ENCODE data around the gene P2RX7.

- no peak for TF ChIP-seq CREB5 (CRISPR knock-in tag; IDR thresholded peaks at IDR 0.05; ENCODE audit: low read depth)
- no peak for TF ChIP-seq TOX (CRISPR knock-in tag; IDR thresholded peaks at IDR 0.05; ENCODE audit: borderline replicate concordance)
- no peak for TF ChIP-seq RARB (CRISPR knock-in tag; IDR thresholded peaks at IDR 0.05)
- no peak for TF ChIP-seq SNAI2 (CRISPR knock-in tag; IDR thresholded peaks at IDR 0.05)
- TF ChIP-seq ESRRG (CRISPR knock-in tag; IDR thresholded peaks at IDR 0.05): no peak
- TF ChIP-seq ZFP3 (CRISPR knock-in tag; IDR thresholded peaks at IDR 0.05): no peak
- no peak for TF ChIP-seq ARNTL (CRISPR knock-in tag; IDR thresholded peaks at IDR 0.05; ENCODE audit: borderline replicate concordance, low read depth)
- no peak for TF ChIP-seq PATZ1 (CRISPR knock-in tag; IDR thresholded peaks at IDR 0.05; ENCODE audit: borderline replicate concordance)
- no peak for TF ChIP-seq ZNF8 (CRISPR knock-in tag; IDR thresholded peaks at IDR 0.05)
- no peak for TF ChIP-seq ZFP30 (CRISPR knock-in tag; IDR thresholded peaks at IDR 0.05)
- no peak for TF ChIP-seq PPARA (CRISPR knock-in tag; IDR thresholded peaks at IDR 0.05; ENCODE audit: borderline replicate concordance)
- no peak for TF ChIP-seq CSRNP3 (CRISPR knock-in tag; IDR thresholded peaks at IDR 0.05)
These were observed 70.8 kb downstream of the P2RX7 start for GRCh38 chr12:121203482-121203881.

All from SK-N-SH treated with all-trans-retinoic acid at 6 μM for 48 hours (cell line).